Effector CD4-positive, alpha-beta T cell (primary cell): Measurements from ENCODE around the gene LRRC8D.
"Not testable (repeated sequence)": the region's sequence is repeated elsewhere in the genome, so short reads cannot be mapped to it uniquely, and the experiment has no call there.

ENCODE experiments used
- DNase-seq: peaks from one replicate; pipeline ENCODE4 v3.0.0-alpha.2; 2020
- total RNA-seq: gene quantifications from one replicate; lab custom pipeline; 2026; lab: John Stamatoyannopoulos, UW

Gene LRRC8D
- total RNA-seq: 34.9 reads per million, percentile 60 among the genes with 10 or more reads in this experiment

GRCh38 chr1:89820422-89821321 lies at the start of gene LRRC8D:
Gene LRRC8D (plus strand): TSS chr1:89821032. CDS start chr1:89933069, 112,037 bp downstream.
- peak; percentile 59 for DNase-seq

- DNase-seq: no peak
These were observed 48.8 kb upstream of the LRRC8D start for GRCh38 chr1:89771991-89772560.

GRCh38 chr1:89776104-89776503 lies 44.7 kb upstream of the LRRC8D start:
- not testable (repeated sequence) for DNase-seq

GRCh38 chr1:89777271-89777670 lies 43.6 kb upstream of the LRRC8D start:
- not testable (repeated sequence) for DNase-seq

- DNase-seq: no peak
These were observed 41.5 kb upstream of the LRRC8D start for GRCh38 chr1:89779151-89779940.

- no peak for DNase-seq
These were observed 40.1 kb upstream of the LRRC8D start for GRCh38 chr1:89780721-89781120.

- peak; percentile 45 for DNase-seq
These were observed 39.2 kb upstream of the LRRC8D start for GRCh38 chr1:89781494-89782126.

- DNase-seq: no peak
These were observed 34.1 kb upstream of the LRRC8D start for GRCh38 chr1:89786628-89787214.

- no peak for DNase-seq
These were observed 30.2 kb upstream of the LRRC8D start for GRCh38 chr1:89790592-89790991.

GRCh38 chr1:89791064-89791726 lies 29.6 kb upstream of the LRRC8D start:
- DNase-seq: no peak

GRCh38 chr1:89794406-89794805 lies 26.4 kb upstream of the LRRC8D start:
- no peak for DNase-seq

GRCh38 chr1:89795571-89795970 lies 25.3 kb upstream of the LRRC8D start:
- not testable (repeated sequence) for DNase-seq

GRCh38 chr1:89797876-89798275 lies 23.0 kb upstream of the LRRC8D start:
- not testable (repeated sequence) for DNase-seq

- no peak for DNase-seq
These were observed 21.3 kb upstream of the LRRC8D start for GRCh38 chr1:89799495-89799894.

- no peak for DNase-seq
These were observed 20.7 kb upstream of the LRRC8D start for GRCh38 chr1:89800022-89800655.

GRCh38 chr1:89800718-89801117 lies 20.1 kb upstream of the LRRC8D start:
- DNase-seq: no peak

- DNase-seq: no peak
These were observed 18.8 kb upstream of the LRRC8D start for GRCh38 chr1:89802051-89802450.

- no peak for DNase-seq
These were observed 18.0 kb upstream of the LRRC8D start for GRCh38 chr1:89802841-89803240.

GRCh38 chr1:89804642-89805237 lies 16.1 kb upstream of the LRRC8D start:
- DNase-seq: peak; percentile 78

GRCh38 chr1:89806616-89807015 lies 14.2 kb upstream of the LRRC8D start:
- DNase-seq: no peak

- DNase-seq: no peak
These were observed 13.3 kb upstream of the LRRC8D start for GRCh38 chr1:89807503-89807902.
